ENCODE data around the gene EXOC3L4.
A peak's percentile ranks its signal among the peaks of the same experiment; 100 is the strongest.

The EXOC3L4 gene

DNA sequence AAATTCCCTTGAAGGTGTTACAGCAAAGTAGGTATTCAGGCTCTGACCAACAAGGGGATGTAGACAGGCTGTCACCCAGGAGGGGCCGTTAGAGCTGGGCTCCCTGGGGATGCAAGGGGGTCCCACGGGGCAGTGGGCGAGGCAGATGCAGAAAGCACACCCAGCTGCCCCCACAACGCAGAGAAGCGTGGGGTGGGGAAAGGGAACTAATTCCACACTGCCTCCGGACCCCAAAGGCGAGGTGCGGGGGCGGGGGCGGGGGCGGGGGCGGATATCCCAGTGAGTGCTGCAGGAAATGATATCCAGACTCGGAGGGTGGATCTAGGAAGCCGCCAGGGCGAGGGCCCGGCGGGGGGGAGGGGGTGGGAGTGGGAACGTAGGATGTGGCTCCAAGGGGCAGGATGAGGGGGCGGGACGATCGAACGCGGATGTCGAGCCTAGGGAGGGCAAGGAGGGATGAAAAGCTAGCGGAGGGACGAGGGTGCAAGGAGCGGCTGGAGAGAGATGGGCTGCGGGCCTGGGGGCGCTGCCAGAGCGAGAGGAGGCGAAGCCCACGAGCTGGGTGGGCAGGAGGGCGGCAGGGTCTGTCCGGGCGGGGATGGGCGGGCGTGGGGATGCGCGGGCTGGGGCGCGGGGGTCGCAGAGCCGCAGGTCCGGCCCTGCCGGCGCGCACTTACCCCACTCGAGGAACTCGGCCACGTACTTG is 38.0 kb upstream of the EXOC3L4 start:
- ChIA-PET CTCF (interaction anchor here (1.3 to 3.7 kb wide), 3 partner anchors 18 to 49 kb away, joined by 3 to 15 read pairs (median 5); no protein-coding TSS in a partner anchor), POLR2A (interaction anchor here (0.6 kb wide), 1 partner anchor 599 kb away, joined by 3 read pairs; no protein-coding TSS in a partner anchor)
- no peak for DNase-seq (ENCODE audit: low read depth, low spot score)

DNA sequence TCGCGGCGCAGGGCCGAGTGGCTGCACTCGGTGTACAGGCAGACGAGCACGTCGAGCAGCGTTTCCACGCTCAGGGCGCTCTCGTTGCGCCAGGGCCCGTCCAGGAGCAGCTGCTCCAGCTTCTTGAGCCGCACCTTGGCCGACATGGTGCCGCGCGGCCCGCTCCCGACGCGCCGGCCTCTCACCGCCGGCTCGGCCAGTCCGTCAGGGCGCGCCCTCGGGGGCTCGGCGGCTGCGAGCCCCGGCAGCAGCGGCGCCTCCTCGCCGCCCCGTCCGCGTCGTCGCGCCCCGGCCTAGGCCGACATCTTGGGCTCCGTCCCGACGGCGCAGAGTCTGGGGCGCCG is 37.5 kb upstream of the EXOC3L4 start:
- ChIA-PET CTCF (interaction anchor here (1.3 to 3.7 kb wide), 3 partner anchors 17 to 48 kb away, joined by 3 to 15 read pairs (median 5); no protein-coding TSS in a partner anchor), POLR2A (interaction anchor here (0.6 kb wide), 1 partner anchor 599 kb away, joined by 3 read pairs; no protein-coding TSS in a partner anchor)
- TF ChIP-seq, protein P1, sequence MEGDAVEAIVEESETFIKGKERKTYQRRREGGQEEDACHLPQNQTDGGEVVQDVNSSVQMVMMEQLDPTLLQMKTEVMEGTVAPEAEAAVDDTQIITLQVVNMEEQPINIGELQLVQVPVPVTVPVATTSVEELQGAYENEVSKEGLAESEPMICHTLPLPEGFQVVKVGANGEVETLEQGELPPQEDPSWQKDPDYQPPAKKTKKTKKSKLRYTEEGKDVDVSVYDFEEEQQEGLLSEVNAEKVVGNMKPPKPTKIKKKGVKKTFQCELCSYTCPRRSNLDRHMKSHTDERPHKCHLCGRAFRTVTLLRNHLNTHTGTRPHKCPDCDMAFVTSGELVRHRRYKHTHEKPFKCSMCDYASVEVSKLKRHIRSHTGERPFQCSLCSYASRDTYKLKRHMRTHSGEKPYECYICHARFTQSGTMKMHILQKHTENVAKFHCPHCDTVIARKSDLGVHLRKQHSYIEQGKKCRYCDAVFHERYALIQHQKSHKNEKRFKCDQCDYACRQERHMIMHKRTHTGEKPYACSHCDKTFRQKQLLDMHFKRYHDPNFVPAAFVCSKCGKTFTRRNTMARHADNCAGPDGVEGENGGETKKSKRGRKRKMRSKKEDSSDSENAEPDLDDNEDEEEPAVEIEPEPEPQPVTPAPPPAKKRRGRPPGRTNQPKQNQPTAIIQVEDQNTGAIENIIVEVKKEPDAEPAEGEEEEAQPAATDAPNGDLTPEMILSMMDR (IDR thresholded peaks at IDR 0.05; ENCODE audit: insufficient read depth, low read length, missing control alignments): no peak
- DNase-seq (ENCODE audit: low read depth, low spot score): no peak
- peak overlapping the region; percentile 97 for H3K4me3 ChIP-seq (ENCODE audit: low read depth, low read length)

More for the DNA sequence above, 38.0 kb upstream of the EXOC3L4 start:
- peak overlapping the region; percentile 97 for H3K4me3 ChIP-seq (ENCODE audit: low read depth, low read length)
- TF ChIP-seq, protein P1 (IDR thresholded peaks at IDR 0.05; ENCODE audit: insufficient read depth, low read length, missing control alignments): no peak

DNA sequence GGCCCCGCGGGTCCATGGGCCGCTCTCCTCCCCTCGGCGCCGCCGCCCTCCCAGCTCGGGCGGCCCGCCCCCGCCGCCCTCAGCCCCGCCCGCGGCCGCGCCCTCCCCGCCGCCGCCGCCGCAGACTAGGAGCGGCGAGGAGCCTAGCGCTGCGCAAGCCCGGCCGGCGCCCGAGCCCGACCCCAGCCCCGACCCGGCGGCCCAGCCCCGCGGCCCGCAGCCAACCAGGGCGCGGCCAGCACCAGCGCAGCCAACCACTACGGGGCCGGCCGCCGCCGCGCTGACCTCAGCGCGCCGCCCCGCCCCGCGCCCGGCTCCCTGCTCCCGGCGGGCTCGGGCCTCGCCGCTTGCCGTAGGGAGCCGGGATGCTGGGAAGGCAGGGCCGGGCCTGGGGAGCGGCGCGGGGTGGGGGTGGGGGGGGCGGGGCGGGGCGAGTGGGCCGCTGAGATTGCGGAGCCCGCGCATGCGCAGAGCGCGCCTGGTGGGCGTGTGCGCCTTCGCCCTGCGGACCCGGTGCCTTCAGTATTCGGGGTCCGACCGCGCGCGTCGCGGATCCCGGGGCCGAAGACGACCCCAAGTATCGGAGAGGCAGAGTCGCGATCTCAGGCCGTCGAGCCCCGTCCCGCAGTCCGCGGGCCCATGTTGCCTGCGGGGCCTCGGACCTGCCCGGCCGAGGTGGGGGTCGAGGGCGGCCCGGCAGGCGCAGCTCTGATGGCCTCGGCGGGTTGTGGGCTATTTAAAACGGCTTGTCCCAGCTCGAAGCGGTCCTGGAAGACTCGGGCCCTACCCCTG is 37.0 kb upstream of the EXOC3L4 start, which contains the start of gene CDC42BPB:
CDC42BPB (minus strand) TSS at position 178 of the 792 bp plus-strand sequence. CDS start 376 bp downstream, outside the sequence.
- CTCF ChIA-PET: interaction anchor here (1.6 to 3.7 kb wide), 2 partner anchors 17 to 22 kb away, joined by 5 to 15 read pairs; no protein-coding TSS in a partner anchor
- POLR2A ChIA-PET: no interaction called here
- peak; percentile 24 for DNase-seq (ENCODE audit: low read depth, low spot score)
- peak within 1 kb of the TSS; percentile 97 for H3K4me3 ChIP-seq (ENCODE audit: low read depth, low read length)
- TF ChIP-seq, protein P1 (IDR thresholded peaks at IDR 0.05; ENCODE audit: insufficient read depth, low read length, missing control alignments): no peak

DNA sequence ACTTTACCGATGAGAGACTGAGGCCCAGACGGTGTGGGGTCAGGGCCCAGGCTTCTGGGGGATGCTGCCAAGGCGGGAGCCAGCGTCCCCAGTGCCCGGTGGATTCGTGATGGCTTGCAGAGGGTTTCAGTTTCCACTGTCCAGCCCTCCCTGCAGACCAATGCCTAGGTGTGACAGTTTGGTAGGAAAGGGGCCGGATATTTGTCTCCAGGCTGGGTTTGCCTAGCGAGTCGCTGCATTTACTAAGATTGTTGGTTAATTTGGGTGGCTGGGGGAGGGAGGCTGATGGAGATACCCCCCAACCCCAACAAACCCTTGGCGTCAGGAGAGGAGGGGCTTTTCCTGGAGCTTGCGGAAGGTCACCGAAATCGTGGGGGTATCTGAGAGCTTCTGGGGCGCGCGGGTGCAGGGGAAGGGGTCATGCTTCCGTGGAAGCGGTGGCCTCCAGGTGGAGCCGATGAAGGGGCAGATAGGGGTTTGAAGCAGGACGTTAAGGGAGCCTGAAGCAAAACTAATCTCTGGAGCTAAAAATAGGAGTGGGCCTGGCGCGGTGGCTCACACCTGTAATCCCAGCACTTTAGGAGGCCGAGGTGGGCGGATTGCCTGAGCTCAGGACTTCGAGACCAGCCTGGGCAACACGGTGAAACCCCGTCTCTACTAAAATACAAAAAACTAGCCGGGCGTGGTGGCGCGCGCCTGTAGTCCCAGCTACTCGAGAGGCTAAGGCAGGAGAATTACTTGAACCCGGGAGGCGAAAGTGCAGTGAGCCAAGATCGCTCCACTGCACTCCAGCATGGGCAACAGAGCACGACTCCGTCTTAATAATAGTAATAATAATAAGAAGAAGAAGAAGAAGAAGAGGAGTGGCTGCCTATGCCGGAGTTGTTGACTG is 36.1 kb upstream of the EXOC3L4 start:
- no peak for DNase-seq (ENCODE audit: low read depth, low spot score)
- ChIA-PET POLR2A (no interaction called here), CTCF (interaction anchor here (3.7 kb wide), 1 partner anchor 16 kb away, joined by 15 read pairs; no protein-coding TSS in a partner anchor)
- TF ChIP-seq, protein P1 (IDR thresholded peaks at IDR 0.05; ENCODE audit: insufficient read depth, low read length, missing control alignments): no peak
- peak overlapping the region; percentile 82 for H3K4me3 ChIP-seq (ENCODE audit: low read depth, low read length)

DNA sequence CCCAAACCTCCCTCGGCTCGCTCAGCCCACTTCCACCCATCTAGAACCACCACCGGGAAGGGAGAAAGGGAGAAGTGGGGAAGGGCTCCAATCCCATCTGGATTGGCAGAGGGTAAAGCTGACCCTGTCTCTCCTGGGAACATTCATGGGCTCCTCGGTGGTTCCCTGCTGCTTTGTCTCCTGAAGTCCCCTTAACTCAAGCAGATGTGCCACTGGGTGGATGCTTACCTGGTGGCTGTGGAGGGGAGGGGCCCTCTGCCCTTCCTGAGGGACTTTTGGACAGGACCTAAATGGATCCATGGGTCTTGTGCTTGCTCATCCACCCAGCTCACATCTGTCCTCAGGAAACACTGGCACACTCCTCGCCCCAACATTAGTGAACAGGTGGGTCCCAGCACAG is 35.0 kb upstream of the EXOC3L4 start:
- CTCF ChIA-PET: interaction anchor here (1.0 to 1.7 kb wide), 2 partner anchors 11 to 15 kb away, joined by 3 to 6 read pairs; no protein-coding TSS in a partner anchor
- H3K4me3 ChIP-seq (ENCODE audit: low read depth, low read length): no peak overlapping the region
- DNase-seq (ENCODE audit: low read depth, low spot score): no peak
- TF ChIP-seq, protein P1 (IDR thresholded peaks at IDR 0.05; ENCODE audit: insufficient read depth, low read length, missing control alignments): no peak
- POLR2A ChIA-PET: no interaction called here

Data from AG04449 (cell line).